HCT116 (cell line): ENCODE data around the gene NTSR2.

Experiments
- ATF3 ChIP-seq: IDR thresholded peaks from 2 replicates; pipeline ENCODE4 v1.6.1; 2012
- CTCF ChIP-seq, 3 experiments: fragments of 200-600 bp in 1 of 3; sonication (generic) in 1 of 3; IDR thresholded peaks in 2 of 3; conservative IDR thresholded peaks in 1 of 3; 2 replicates each; pipeline ENCODE4 v1.5.1; 2012 to 2017; ENCODE audit warnings: low read depth in 2 of 3, low read length in 2 of 3, antibody characterized with exemption in 1 of 3, borderline replicate concordance in 1 of 3, control low read depth in 1 of 3, mild to moderate bottlenecking in 1 of 3, mixed read lengths in 1 of 3, mixed run types in 1 of 3, moderate library complexity in 1 of 3; ENCODE audit not compliant: insufficient read depth in 1 of 3
- EZH2 ChIP-seq: fragments of 200-600 bp; sonication (generic); IDR thresholded peaks from 2 replicates; pipeline ENCODE4 v1.6.1; 2017; ENCODE audit warnings: antibody characterized with exemption, mixed run types
- EZH2phosphoT487 ChIP-seq: fragments of 200-600 bp; IDR thresholded peaks from 2 replicates; pipeline ENCODE4 v1.6.1; 2018; ENCODE audit warnings: antibody characterized with exemption, borderline replicate concordance
- FOSL1 ChIP-seq: IDR thresholded peaks from 2 replicates; pipeline ENCODE4 v1.6.1; 2012; ENCODE audit warnings: low read depth
- JUND ChIP-seq: IDR thresholded peaks from 2 replicates; pipeline ENCODE4 v1.6.1; 2012
- MAX ChIP-seq: IDR thresholded peaks from 2 replicates; pipeline ENCODE4 v1.6.1; 2012
- POLR2AphosphoS5 ChIP-seq: IDR thresholded peaks from 2 replicates; pipeline ENCODE4 v1.6.1; 2011; ENCODE audit warnings: mild to moderate bottlenecking, low read depth, low read length, moderate library complexity
- REST ChIP-seq: IDR thresholded peaks from 2 replicates; pipeline ENCODE4 v1.6.1; 2012; ENCODE audit warnings: low read depth
- SP1 ChIP-seq: IDR thresholded peaks from 2 replicates; pipeline ENCODE4 v1.6.1; 2012; ENCODE audit warnings: low read depth
- TCF7L2 ChIP-seq: IDR thresholded peaks from 2 replicates; pipeline ENCODE4 v1.7.0; 2011; ENCODE audit warnings: borderline replicate concordance, inconsistent platforms; ENCODE audit not compliant: insufficient read depth, insufficient read length; ENCODE audit errors: extremely low read depth
- ZFX ChIP-seq: fragments of 450-650 bp; IDR thresholded peaks from 2 replicates; pipeline ENCODE4 v1.6.1; 2017

GRCh38 chr2:11657646-11658045, 12.3 kb downstream of the NTSR2 start:
- TF ChIP-seq ZFX (no peak), EZH2phosphoT487 (no peak), CTCF (IDR thresholded peaks at IDR 0.05 in 2 of 3, conservative IDR thresholded peaks at IDR 0.05 in 1 of 3; ENCODE audit: borderline replicate concordance in 1 of 3, insufficient read depth in 1 of 3, low read depth in 2 of 3, low read length in 2 of 3) (no peak), MAX (no peak), ATF3 (no peak), FOSL1 (no peak), POLR2AphosphoS5 (no peak), REST (no peak), JUND (no peak), SP1 (no peak), TCF7L2 (no peak), EZH2 (no peak)
